GM23338 (cell line): ENCODE data around the gene LRCH4. TPM values are rescaled to one million over a fixed set of nuclear protein-coding genes. Genes with fewer than 3 reads are reported as not detected.

ENCODE experiments used
- ATAC-seq: fragments of 200-7000 bp; cut with Tn5 transposase; 3 replicates; pipeline ENCODE4 v1.9.1; 2020
- DNase-seq: peaks from one replicate; pipeline ENCODE4 v3.0.0-alpha.2; 2015; ENCODE audit warnings: low spot score
- H2AFZ ChIP-seq: fragments of 200-600 bp; sonication (generic); 2 replicates; pipeline ENCODE4 v1.8.0; 2016; ENCODE audit warnings: antibody characterized with exemption, mild to moderate bottlenecking, moderate library complexity
- H3F3A ChIP-seq: fragments of 200-600 bp; sonication (generic); replicated peaks from 2 replicates; pipeline ENCODE4 v1.8.0; 2017; ENCODE audit warnings: antibody characterized with exemption, mixed run types, low read depth
- H3K27ac ChIP-seq: fragments of 200-600 bp; sonication (generic); 2 replicates; pipeline ENCODE4 v1.6.1; 2016; ENCODE audit warnings: low read depth
- H3K27me3 ChIP-seq: fragments of 200-600 bp; sonication (generic); 2 replicates; pipeline ENCODE4 v1.8.0; 2016; ENCODE audit warnings: mild to moderate bottlenecking, mixed run types, moderate library complexity; ENCODE audit not compliant: insufficient read depth
- H3K36me3 ChIP-seq: fragments of 200-600 bp; sonication (generic); 2 replicates; pipeline ENCODE4 v1.8.0; 2016; ENCODE audit warnings: mild to moderate bottlenecking; ENCODE audit not compliant: insufficient read depth
- H3K4me1 ChIP-seq: fragments of 200-600 bp; sonication (generic); 2 replicates; pipeline ENCODE4 v1.8.0; 2016; ENCODE audit warnings: mild to moderate bottlenecking, moderate library complexity; ENCODE audit not compliant: insufficient read depth
- H3K4me2 ChIP-seq: fragments of 200-600 bp; sonication (generic); 2 replicates; pipeline ENCODE4 v1.7.1; 2017; ENCODE audit warnings: mixed run types
- H3K4me3 ChIP-seq: fragments of 200-600 bp; sonication (generic); 2 replicates; pipeline ENCODE4 v1.6.1; 2016; ENCODE audit warnings: mixed run types
- H3K79me2 ChIP-seq: fragments of 200-600 bp; sonication (generic); replicated peaks from 2 replicates; pipeline ENCODE4 v1.8.0; 2017; ENCODE audit warnings: mild to moderate bottlenecking; ENCODE audit not compliant: insufficient read depth
- H3K9me2 ChIP-seq: fragments of 200-600 bp; sonication (generic); 2 replicates; pipeline ENCODE4 v1.8.0; 2017; ENCODE audit not compliant: insufficient read depth
- H4K20me1 ChIP-seq: fragments of 200-600 bp; sonication (generic); replicated peaks from 2 replicates; pipeline ENCODE4 v1.8.0; 2017; ENCODE audit warnings: mild to moderate bottlenecking; ENCODE audit not compliant: insufficient read depth
- H3K27ac Mint-ChIP-seq: 2 replicates; pipeline ENCODE4 v1.8.0; 2020; ENCODE audit warnings: inconsistent platforms, mild to moderate bottlenecking, moderate library complexity, mixed read lengths
- H3K27me3 Mint-ChIP-seq: 3 replicates; pipeline ENCODE4 v1.8.0; 2022; ENCODE audit warnings: low read depth, mild to moderate bottlenecking, moderate library complexity, mixed read lengths, inconsistent platforms; ENCODE audit not compliant: insufficient read depth, poor library complexity
- H3K36me3 Mint-ChIP-seq: 3 replicates; pipeline ENCODE4 v1.8.0; 2021; ENCODE audit warnings: low read depth, mild to moderate bottlenecking, inconsistent platforms, moderate library complexity, mixed read lengths
- H3K4me1 Mint-ChIP-seq: 3 replicates; pipeline ENCODE4 v1.8.0; 2020; ENCODE audit warnings: mild to moderate bottlenecking, inconsistent platforms, mixed read lengths
- H3K4me3 Mint-ChIP-seq: 3 replicates; pipeline ENCODE4 v1.8.0; 2021; ENCODE audit warnings: moderate library complexity, mild to moderate bottlenecking, inconsistent platforms, mixed read lengths
- H3K9me3 Mint-ChIP-seq: 3 replicates; pipeline ENCODE4 v1.8.0; 2020; ENCODE audit warnings: moderate library complexity, mild to moderate bottlenecking, inconsistent platforms, mixed read lengths
- CREB1 ChIP-seq: fragments of 250-450 bp; sonication (Bioruptor Pico); IDR thresholded peaks from 2 replicates; pipeline ENCODE4 v1.5.0; 2020; ENCODE audit warnings: low read depth, mild to moderate bottlenecking, moderate library complexity
- CTCF ChIP-seq, 2 experiments: fragments of 200-600 bp in 1 of 2; sonication (generic) in 1 of 2; conservative IDR thresholded peaks; 2 replicates each; pipeline versions ENCODE4 v1.5.1 to v1.6.1; 2016 to 2017; ENCODE audit warnings: antibody characterized with exemption in 2 of 2, low read depth in 2 of 2, mild to moderate bottlenecking in 2 of 2, moderate library complexity in 1 of 2
- EZH2 ChIP-seq: fragments of 200-600 bp; sonication (generic); IDR thresholded peaks from one replicate; pipeline ENCODE4 v1.8.0; 2017; ENCODE audit warnings: antibody characterized with exemption, mild to moderate bottlenecking, low read depth; ENCODE audit not compliant: unreplicated experiment
- EZH2phosphoT487 ChIP-seq: fragments of 200-600 bp; sonication (generic); IDR thresholded peaks from one replicate; pipeline ENCODE4 v1.8.1; 2018; ENCODE audit warnings: antibody characterized with exemption; ENCODE audit not compliant: unreplicated experiment
- JUNB ChIP-seq: IDR thresholded peaks from one replicate; pipeline ENCODE4 v1.6.1; 2016; ENCODE audit warnings: antibody characterized with exemption; ENCODE audit not compliant: unreplicated experiment
- NANOG ChIP-seq: IDR thresholded peaks from 2 replicates; pipeline ENCODE4 v1.6.1; 2016; ENCODE audit warnings: antibody characterized with exemption, borderline replicate concordance
- POLR2AphosphoS5 ChIP-seq: IDR thresholded peaks from 2 replicates; pipeline ENCODE4 v1.6.1; 2016; ENCODE audit warnings: antibody characterized with exemption, low read depth
- REST ChIP-seq: IDR thresholded peaks from one replicate; pipeline ENCODE4 v1.6.1; 2018; ENCODE audit warnings: antibody characterized with exemption; ENCODE audit not compliant: unreplicated experiment
- STAT1 ChIP-seq: IDR thresholded peaks from one replicate; pipeline ENCODE4 v1.6.1; 2016; ENCODE audit warnings: antibody characterized with exemption; ENCODE audit not compliant: unreplicated experiment
- ZNF114 ChIP-seq: fragments of 250-450 bp; sonication (Bioruptor Pico); IDR thresholded peaks from 2 replicates; pipeline ENCODE4 v1.5.0; 2020; ENCODE audit warnings: mild to moderate bottlenecking, moderate library complexity
- ZNF331 ChIP-seq: fragments of 250-450 bp; sonication (Bioruptor Pico); IDR thresholded peaks from 2 replicates; pipeline ENCODE4 v1.5.0; 2020; ENCODE audit warnings: low read depth, mild to moderate bottlenecking, moderate library complexity
- ZNF462 ChIP-seq: fragments of 250-450 bp; sonication (Bioruptor Pico); IDR thresholded peaks from 2 replicates; pipeline ENCODE4 v1.5.0; 2020; ENCODE audit warnings: mild to moderate bottlenecking, moderate library complexity
- polyA plus RNA-seq: library from polyadenylated mRNA; unstranded; fragments of >200 nt; fragmentation: Nextera tagmentation; extraction: Ambion mirVana; gene quantifications from 2 replicates; pipeline ENCODE4 v1.2.1, GENCODE V29; 2016
- total RNA-seq: library from RNA; depleted of rRNA; stranded (reverse); fragments of >200 nt; shearing (Covaris generic); gene quantifications from 2 replicates; pipeline ENCODE4 v1.2.3, GENCODE V29; 2014
- TF ChIP-seq, protein P1 (sequence below): IDR thresholded peaks from 2 replicates; pipeline ENCODE4 v1.6.1; 2016; ENCODE audit warnings: antibody characterized with exemption

The LRCH4 gene
- total and polyA plus RNA-seq, 2 experiments from 2014 or later, result 21.4 to 51.0 TPM

GRCh38 chr7:100604028-100604975 lies 18.4 kb upstream of the LRCH4 start:
- H3K27me3 ChIP-seq, result peaks cover 13% of the 10 kb centered on the region
- Mint-ChIP-seq H3K27ac (peak overlapping the region; percentile 94), H3K4me1 (peaks cover 37% of the 10 kb centered on the region), H3K27me3 (peaks cover 35% of the 10 kb centered on the region), H3K9me3 (no peaks in the 10 kb centered on the region), H3K36me3 (peaks cover 7% of the 10 kb centered on the region; the same call in 2 of the 3 replicates), H3K4me3 (peak overlapping the region; percentile 86)
- H3K4me1 ChIP-seq, result peaks cover 26% of the 10 kb centered on the region
- 0 out of 2 replicates have a peak, but pooled peaks cover 3% of the 10 kb centered on the region for H3F3A ChIP-seq
- no peak for TF ChIP-seq REST
- TF ChIP-seq, protein P1, sequence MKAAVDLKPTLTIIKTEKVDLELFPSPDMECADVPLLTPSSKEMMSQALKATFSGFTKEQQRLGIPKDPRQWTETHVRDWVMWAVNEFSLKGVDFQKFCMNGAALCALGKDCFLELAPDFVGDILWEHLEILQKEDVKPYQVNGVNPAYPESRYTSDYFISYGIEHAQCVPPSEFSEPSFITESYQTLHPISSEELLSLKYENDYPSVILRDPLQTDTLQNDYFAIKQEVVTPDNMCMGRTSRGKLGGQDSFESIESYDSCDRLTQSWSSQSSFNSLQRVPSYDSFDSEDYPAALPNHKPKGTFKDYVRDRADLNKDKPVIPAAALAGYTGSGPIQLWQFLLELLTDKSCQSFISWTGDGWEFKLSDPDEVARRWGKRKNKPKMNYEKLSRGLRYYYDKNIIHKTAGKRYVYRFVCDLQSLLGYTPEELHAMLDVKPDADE, result 0 out of 2 replicates have a peak, but pooled peaks have one; percentile 43
- no peak for TF ChIP-seq NANOG
- peak; percentile 44 to 52 for TF ChIP-seq CTCF (conservative IDR thresholded peaks at IDR 0.05; ENCODE audit: low read depth in 2 of 2)
- TF ChIP-seq EZH2phosphoT487, result no peak
- peak; percentile 96 for TF ChIP-seq POLR2AphosphoS5
- TF ChIP-seq STAT1, result no peak
- TF ChIP-seq ZNF462, result no peak
- TF ChIP-seq ZNF114 (CRISPR knock-in tag), result no peak
- TF ChIP-seq ZNF331, result no peak
- TF ChIP-seq CREB1 (CRISPR knock-in tag), result no peak
- no peak for TF ChIP-seq EZH2
- TF ChIP-seq JUNB, result no peak
- no peaks in the 10 kb centered on the region for H3K79me2 ChIP-seq
- peak overlapping the region; percentile 89; the same call in 1 of the 2 replicates for H2AFZ ChIP-seq
- H3K27ac ChIP-seq, result peak overlapping the region; percentile 97
- DNase-seq (peak; percentile 93), ATAC-seq (peak; percentile 66)
- no peaks in the 10 kb centered on the region for H3K36me3 ChIP-seq
- no peaks in the 10 kb centered on the region for H3K9me2 ChIP-seq
- no peaks in the 10 kb centered on the region for H4K20me1 ChIP-seq
- H3K4me2 ChIP-seq, result peak overlapping the region; percentile 99
- peak overlapping the region; percentile 90 for H3K4me3 ChIP-seq
